ENCODE results near the gene OR2V1. TPM values are rescaled to one million over a fixed set of nuclear protein-coding genes. Genes with fewer than 3 reads are reported as not detected.

OR2V1 gene
- total and polyA plus RNA-seq, 2 donors (not counting 1 experiment from before 2014, with no cell fraction given), result not detected

DNA sequence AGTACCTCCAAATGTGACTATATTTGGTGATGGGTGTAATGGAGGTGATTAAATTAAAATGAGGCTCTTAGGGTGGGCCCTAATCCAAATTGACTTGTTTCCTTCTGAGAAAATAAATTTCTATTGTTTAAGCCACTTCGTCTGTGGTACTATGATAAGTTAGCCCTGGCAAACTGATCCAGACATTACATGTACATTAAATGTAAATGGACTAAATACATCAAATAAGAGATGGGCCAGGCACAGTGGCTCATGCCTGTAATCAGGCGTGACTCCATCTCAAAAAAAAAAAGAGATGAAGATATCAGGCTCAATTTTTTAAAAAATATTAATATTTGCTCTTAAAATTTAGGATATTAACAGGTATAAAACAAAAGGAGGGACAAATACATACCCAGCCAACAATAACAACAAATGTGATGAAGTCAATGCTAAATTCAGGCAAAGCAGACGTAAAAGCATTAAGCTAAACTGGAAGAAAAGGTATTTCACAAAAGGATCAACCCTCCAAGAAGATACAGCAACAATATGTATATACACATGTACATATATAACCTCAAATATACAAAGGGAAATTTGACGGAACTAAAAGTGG is 5.5 kb upstream of the OR2V1 start:
- Histone ChIP-seq H4K20me1 (ENCODE audit: control insufficient read depth, insufficient read depth, low read length, poor library complexity, severe bottlenecking) (no peaks in the 10 kb centered on the region), H3K4me2 (replicated peaks; ENCODE audit: low read depth, low read length, poor library complexity, severe bottlenecking) (no peak overlapping the region), H3K4me1 (ENCODE audit: control insufficient read depth in 2 of 2, insufficient read depth in 2 of 2, low read length in 2 of 2) (no peaks in the 10 kb centered on the region), H3K27me3 (replicated peaks in 1 of 4; ENCODE audit: control extremely low read depth in 1 of 4, control insufficient read depth in 3 of 4, insufficient read depth in 4 of 4, low read length in 3 of 4) (peaks cover 0 to 11% (median 2%) of the 10 kb centered on the region in 4 experiments), H2AFZ (ENCODE audit: insufficient read depth, low read depth, low read length, poor library complexity, severe bottlenecking) (no peak overlapping the region), H3K9ac (ENCODE audit: low read length) (no peak overlapping the region), H3K36me3 (replicated peaks in 1 of 2; ENCODE audit: control extremely low read depth in 1 of 2, control insufficient read depth in 1 of 2, extremely low read depth in 1 of 2, insufficient read depth in 2 of 2, low read length in 1 of 2) (no peaks in the 10 kb centered on the region), H3K79me2 (ENCODE audit: control insufficient read depth, insufficient read depth, low read length) (no peaks in the 10 kb centered on the region), H3K4me3 (ENCODE audit: control extremely low read depth in 1 of 5, extremely low read depth in 1 of 5, insufficient read depth in 1 of 5, low read depth in 2 of 5, low read length in 4 of 5) (no peak overlapping the region), H3K27ac (ENCODE audit: low read length in 2 of 2) (no peak overlapping the region), H3K9me3 (ENCODE audit: control extremely low read depth in 1 of 3, control insufficient read depth in 2 of 3, insufficient read depth in 1 of 3, low read length in 2 of 3) (peaks cover 0 to 23% (median 3%) of the 10 kb centered on the region in 3 donors)
- Mint-ChIP-seq H3K27me3 (peaks cover 35% of the 10 kb centered on the region), H3K4me1 (no peaks in the 10 kb centered on the region), H3K27ac (no peak overlapping the region), H3K9me3 (ENCODE audit: insufficient read depth) (peaks cover 5% of the 10 kb centered on the region), H3K4me3 (no peak overlapping the region)
- ChIA-PET POLR2A (no interaction called here), CTCF (no interaction called here)
- no CpG with 5 or more reads among the region's 4 CpGs for WGBS (ENCODE audit: insufficient coverage)
- ATAC-seq (ENCODE audit: low read depth), result no peak
- intact Hi-C loops (cut with micrococcal nuclease), result no loop called here
- TF ChIP-seq EZH2 (IDR thresholded peaks at IDR 0.05; ENCODE audit: borderline replicate concordance, insufficient read depth, low read depth, low read length, poor library complexity, severe bottlenecking), result no peak
- TF ChIP-seq, protein P1, sequence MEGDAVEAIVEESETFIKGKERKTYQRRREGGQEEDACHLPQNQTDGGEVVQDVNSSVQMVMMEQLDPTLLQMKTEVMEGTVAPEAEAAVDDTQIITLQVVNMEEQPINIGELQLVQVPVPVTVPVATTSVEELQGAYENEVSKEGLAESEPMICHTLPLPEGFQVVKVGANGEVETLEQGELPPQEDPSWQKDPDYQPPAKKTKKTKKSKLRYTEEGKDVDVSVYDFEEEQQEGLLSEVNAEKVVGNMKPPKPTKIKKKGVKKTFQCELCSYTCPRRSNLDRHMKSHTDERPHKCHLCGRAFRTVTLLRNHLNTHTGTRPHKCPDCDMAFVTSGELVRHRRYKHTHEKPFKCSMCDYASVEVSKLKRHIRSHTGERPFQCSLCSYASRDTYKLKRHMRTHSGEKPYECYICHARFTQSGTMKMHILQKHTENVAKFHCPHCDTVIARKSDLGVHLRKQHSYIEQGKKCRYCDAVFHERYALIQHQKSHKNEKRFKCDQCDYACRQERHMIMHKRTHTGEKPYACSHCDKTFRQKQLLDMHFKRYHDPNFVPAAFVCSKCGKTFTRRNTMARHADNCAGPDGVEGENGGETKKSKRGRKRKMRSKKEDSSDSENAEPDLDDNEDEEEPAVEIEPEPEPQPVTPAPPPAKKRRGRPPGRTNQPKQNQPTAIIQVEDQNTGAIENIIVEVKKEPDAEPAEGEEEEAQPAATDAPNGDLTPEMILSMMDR (IDR thresholded peaks at IDR 0.05), result no peak
- no peak for DNase-seq

DNA sequence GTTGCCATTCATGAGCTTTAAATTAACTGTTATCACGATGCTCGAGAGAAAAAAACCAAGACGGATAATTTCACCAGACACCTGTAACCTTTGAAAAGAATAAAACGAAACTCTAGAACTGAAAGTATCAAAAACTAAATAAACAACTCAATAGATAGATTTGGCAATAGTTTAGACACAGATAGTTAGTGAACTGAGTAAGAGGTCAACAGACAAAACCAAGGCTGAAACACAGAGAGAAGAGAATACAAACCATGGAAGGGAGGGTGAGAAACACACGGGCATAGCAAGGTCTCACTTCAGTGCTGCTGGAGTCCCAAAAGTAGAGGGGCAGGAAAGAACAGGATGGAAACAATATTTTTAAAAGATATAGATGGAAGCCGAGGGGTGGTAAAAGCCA is 3.3 kb upstream of the OR2V1 start:
- peaks cover 3% of the 10 kb centered on the region for H3K9me3 Mint-ChIP-seq (ENCODE audit: insufficient read depth)
- CTCF ChIA-PET, result no interaction called here
- no peak overlapping the region for H2AFZ ChIP-seq (ENCODE audit: insufficient read depth, low read depth, low read length, poor library complexity, severe bottlenecking)
- H3K27me3 ChIP-seq (replicated peaks in 1 of 4; ENCODE audit: control extremely low read depth in 1 of 4, control insufficient read depth in 3 of 4, insufficient read depth in 4 of 4, low read length in 3 of 4), result peaks cover 0 to 19% (median 6%) of the 10 kb centered on the region in 4 experiments
- H3K4me2 ChIP-seq (replicated peaks; ENCODE audit: low read depth, low read length, poor library complexity, severe bottlenecking), result no peak overlapping the region
- POLR2A ChIA-PET, result no interaction called here
- no peaks in the 10 kb centered on the region for H3K36me3 ChIP-seq (replicated peaks in 1 of 2; ENCODE audit: control extremely low read depth in 1 of 2, control insufficient read depth in 1 of 2, extremely low read depth in 1 of 2, insufficient read depth in 2 of 2, low read length in 1 of 2)
- H3K27me3 Mint-ChIP-seq, result peaks cover 37% of the 10 kb centered on the region
- H3K27ac ChIP-seq (ENCODE audit: low read length in 2 of 2), result no peak overlapping the region
- H3K4me1 Mint-ChIP-seq, result no peaks in the 10 kb centered on the region
- no peaks in the 10 kb centered on the region for H4K20me1 ChIP-seq (ENCODE audit: control insufficient read depth, insufficient read depth, low read length, poor library complexity, severe bottlenecking)
- no peak overlapping the region for H3K9ac ChIP-seq (ENCODE audit: low read length)
- no peaks in the 10 kb centered on the region for H3K79me2 ChIP-seq (ENCODE audit: control insufficient read depth, insufficient read depth, low read length)
- H3K9me3 ChIP-seq (ENCODE audit: control extremely low read depth in 1 of 3, control insufficient read depth in 2 of 3, insufficient read depth in 1 of 3, low read length in 2 of 3), result peaks cover 0 to 16% (median 3%) of the 10 kb centered on the region in 3 donors
- ATAC-seq (ENCODE audit: low read depth), result no peak
- no peak overlapping the region for H3K4me3 ChIP-seq (ENCODE audit: control extremely low read depth in 1 of 5, extremely low read depth in 1 of 5, insufficient read depth in 1 of 5, low read depth in 2 of 5, low read length in 4 of 5)
- intact Hi-C loops (cut with micrococcal nuclease), result no loop called here
- no peak overlapping the region for H3K27ac Mint-ChIP-seq
- 95% methylated on average over 4 of the region's 6 CpGs for WGBS (ENCODE audit: insufficient coverage)
- TF ChIP-seq EZH2 (IDR thresholded peaks at IDR 0.05; ENCODE audit: borderline replicate concordance, insufficient read depth, low read depth, low read length, poor library complexity, severe bottlenecking), result no peak
- TF ChIP-seq, protein P1 (IDR thresholded peaks at IDR 0.05), result no peak
- no peaks in the 10 kb centered on the region for H3K4me1 ChIP-seq (ENCODE audit: control insufficient read depth in 2 of 2, insufficient read depth in 2 of 2, low read length in 2 of 2)
- H3K4me3 Mint-ChIP-seq, result no peak overlapping the region
- DNase-seq, result no peak

Measured in B cell (primary cell).